GM21576 (cell line): ENCODE data around the gene CRTC3.
A peak's percentile ranks its signal among the peaks of the same experiment; 100 is the strongest.
"Not testable (repeated sequence)": the region's sequence is repeated elsewhere in the genome, so short reads cannot be mapped to it uniquely, and the experiment has no call there.

Source experiments
- ATAC-seq: cut with Tn5 transposase; IDR thresholded peaks from one replicate; pipeline ENCODE4 v1.9.1; 2021; ENCODE audit warnings: mild to moderate bottlenecking, moderate library complexity; ENCODE audit not compliant: unreplicated experiment

The CRTC3 gene, protein sequence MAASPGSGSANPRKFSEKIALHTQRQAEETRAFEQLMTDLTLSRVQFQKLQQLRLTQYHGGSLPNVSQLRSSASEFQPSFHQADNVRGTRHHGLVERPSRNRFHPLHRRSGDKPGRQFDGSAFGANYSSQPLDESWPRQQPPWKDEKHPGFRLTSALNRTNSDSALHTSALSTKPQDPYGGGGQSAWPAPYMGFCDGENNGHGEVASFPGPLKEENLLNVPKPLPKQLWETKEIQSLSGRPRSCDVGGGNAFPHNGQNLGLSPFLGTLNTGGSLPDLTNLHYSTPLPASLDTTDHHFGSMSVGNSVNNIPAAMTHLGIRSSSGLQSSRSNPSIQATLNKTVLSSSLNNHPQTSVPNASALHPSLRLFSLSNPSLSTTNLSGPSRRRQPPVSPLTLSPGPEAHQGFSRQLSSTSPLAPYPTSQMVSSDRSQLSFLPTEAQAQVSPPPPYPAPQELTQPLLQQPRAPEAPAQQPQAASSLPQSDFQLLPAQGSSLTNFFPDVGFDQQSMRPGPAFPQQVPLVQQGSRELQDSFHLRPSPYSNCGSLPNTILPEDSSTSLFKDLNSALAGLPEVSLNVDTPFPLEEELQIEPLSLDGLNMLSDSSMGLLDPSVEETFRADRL

DNA sequence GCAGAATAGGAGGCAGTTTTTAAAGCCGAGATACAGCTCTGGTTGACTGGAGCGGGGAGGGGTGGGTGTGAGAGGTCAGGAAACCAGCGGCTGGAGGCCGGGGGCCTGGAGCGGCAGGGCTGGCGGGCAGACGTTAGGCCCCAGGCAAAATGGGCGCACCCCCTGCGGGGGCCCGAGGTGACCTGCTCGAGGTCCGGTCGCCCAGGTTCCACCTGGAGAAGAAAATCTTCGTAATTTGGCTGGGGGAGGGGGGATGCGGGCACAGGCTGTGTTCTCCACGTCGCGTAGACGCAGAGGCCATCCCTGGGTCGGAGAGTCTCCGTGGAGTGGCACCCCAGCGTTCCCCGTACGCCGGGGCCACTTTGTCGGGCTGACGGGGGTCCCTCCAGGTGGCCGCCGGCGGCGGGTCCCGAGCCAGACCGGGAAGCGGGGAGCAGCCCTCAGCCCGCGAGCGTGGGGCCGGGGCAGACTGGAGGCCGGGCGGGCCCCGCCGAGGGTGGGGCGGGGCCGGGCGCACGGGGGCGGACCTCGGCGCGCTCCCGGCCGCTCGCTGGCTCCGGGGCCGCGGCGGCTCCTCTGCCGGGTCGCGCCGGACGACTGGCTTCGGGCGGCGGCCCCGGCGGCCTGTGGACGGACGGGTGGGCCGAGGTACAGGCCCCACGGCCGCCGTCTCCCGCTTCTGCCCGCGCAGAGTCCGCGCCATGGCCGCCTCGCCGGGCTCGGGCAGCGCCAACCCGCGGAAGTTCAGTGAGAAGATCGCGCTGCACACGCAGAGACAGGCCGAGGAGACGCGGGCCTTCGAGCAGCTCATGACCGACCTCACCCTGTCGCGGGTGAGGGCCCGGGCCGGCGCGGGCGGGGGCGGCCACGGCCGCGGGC lies at the start of gene CRTC3:
Gene CRTC3 (plus strand): TSS at position 553 of the 879 bp plus-strand sequence. CDS start 149 bp downstream, at position 702.
- peak; percentile 68 for ATAC-seq

DNA sequence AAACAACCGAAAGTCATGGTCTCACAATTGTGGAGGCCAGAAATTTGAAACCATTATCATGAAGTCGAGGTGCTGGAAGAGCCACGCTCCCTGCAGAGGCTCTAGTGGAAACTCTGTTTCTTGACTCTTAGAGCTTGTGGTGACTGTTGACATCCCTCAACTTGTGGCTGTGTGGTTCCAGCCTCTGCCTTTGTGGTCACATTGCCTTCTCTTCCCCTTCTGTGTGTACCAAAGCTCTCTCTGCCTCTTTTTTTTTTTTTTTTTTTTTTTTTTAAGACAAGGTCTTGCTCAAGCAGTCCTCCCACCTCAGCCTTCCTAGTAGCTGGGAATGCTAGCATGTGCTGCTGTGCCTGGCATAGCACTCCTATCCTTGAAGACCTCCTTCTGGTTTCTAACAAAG lies 48.7 kb upstream of the CRTC3 start:
- ATAC-seq: no peak

DNA sequence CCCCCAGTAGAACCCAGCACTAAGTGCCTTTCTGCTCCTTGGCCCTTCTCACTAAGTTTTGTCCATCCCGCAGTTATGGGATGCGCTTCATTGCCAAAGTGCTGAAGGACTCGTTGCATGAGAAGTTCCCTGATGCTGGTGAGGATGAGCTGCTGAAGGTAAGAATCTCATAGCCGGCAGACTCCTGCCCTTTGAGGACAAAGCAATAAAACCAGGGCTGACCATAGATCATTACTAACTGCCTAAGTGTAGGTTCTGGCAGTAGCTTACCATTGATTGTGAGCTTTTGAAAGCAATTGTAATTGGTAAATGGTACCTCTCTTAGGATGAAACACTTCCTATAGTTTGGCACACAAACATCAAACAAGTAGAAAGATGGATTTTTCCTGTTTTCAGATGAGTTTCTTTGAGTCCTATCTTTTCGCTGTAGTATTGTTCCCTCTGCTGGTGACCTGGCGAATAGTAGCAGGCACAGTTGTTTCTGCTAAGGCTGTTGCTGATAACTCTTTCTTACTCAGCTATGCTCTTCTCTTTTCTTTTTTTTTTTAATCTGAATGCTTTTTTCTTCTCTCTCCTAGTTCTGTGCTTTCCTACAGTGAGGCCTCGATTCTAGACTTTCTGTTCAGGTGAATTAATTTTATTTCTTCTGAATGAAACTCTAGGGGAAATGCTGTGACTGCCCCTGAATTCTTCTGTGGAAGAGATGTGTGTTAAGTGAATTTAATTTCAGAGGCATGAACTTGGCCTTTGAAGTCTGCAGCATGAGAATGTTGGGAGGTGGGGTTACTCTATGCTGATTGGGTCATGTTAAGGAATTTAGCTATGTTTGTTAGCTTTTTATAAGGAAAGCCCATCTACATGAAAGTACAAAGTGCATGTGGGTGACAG lies 47.4 kb upstream of the CRTC3 start:
- no peak for ATAC-seq

DNA sequence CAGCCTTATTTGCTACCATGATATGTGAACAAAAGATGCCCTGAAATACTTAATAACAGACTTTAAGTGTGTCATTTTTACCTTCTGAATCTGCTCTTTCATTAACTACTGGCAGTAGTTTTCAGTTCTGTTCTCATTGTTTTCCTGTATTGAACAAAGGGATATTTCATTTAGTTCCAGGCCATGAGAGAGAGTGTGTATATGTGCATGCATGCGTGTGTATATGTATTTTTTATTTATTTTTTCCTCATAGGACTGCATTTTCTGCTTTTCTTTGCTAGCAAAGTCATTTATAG lies 46.8 kb upstream of the CRTC3 start:
- no peak for ATAC-seq

DNA sequence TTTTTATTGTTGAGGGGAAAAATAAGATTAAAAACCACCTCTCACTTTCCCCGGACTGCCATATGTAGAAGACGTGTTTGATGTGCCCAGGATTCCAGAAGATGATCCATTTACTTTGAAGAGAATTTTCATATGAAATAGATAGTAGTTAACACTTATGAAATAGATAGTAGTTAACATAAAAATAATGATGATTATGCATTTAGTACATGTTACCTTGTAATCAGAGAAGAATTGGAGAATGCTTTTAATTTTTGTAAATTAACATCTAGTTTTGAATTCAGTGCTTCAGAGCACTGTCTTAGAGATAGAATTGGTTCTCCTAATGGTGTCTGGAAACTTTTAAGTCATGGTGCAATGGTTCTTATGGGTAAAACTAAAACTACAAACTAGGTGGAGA lies 46.1 kb upstream of the CRTC3 start:
- ATAC-seq: no peak

DNA sequence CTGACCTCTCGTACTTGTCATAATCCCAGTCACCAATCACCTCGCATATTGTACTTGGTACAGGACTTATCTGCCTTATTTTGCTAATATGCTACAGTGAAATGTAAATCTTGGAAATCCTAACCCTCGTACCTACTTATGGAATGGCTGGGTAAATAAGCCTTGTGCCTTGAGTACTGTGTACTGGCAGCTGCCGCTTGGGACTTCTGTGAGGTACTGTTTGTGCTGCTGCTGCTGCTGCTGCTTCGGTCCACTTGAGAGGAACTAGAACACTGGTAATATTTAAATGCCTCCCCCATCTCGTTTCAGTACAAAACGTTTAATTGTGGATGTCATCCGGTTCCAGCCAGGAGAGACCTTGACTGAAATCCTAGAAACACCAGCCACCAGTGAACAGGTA lies 42.5 kb upstream of the CRTC3 start:
- ATAC-seq: no peak

DNA sequence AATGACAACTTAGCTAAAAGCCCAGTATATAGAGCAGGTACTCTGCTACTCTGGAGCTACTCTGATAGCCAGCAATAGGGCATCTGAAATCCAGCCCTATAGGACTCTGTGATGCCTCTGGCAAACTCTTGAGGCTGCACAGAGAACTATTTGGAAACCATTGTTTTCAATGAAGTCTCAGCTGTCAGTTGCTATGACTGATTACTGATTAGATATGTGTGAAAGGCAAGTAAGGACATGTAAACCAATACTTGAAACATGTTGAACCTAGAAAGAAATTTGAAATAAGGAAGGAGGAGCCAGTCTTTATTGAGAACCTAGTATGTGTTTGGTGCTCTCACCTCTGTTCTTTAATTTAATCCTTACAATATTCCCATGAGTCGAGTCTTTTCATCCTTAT lies 40.2 kb upstream of the CRTC3 start:
- ATAC-seq: no peak

DNA sequence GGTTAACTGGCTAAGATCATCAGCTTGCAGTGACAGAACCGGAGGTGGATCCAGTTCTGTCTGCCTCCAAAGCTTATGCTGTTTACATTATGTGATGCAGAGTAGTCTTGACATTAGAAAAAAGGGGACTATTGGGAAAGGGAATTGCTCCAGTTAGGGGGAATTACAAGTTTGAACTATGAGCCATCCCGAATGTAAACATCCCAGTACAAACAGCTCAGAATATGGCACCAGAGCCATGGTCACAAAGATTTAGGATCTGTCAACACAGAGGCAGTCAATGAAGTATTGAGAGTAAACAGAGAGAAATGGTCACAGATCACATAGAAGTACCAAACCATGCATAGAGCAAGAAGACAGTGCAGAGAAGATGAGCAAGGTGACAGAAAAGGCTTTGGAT lies 39.8 kb upstream of the CRTC3 start:
- ATAC-seq: no peak

DNA sequence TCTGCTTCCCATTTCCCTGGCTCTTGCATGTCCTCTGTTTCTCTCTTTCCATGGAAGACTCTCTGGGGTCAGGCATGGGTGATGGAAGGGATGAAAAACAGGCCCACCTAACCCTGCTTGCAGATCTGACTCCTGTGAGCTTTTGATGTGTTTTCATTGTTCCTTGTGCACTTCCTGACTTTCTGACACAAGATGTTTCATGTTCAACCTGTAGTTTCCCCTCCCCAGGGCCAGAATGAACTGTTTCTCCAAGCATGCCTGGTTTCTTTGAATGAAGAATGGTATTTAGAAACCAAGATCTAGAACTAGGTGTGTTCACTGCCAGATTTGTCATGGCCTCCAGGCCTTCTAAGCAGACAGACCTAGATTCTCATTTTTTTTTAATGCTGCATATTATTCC lies 36.1 kb upstream of the CRTC3 start:
- no peak for ATAC-seq

DNA sequence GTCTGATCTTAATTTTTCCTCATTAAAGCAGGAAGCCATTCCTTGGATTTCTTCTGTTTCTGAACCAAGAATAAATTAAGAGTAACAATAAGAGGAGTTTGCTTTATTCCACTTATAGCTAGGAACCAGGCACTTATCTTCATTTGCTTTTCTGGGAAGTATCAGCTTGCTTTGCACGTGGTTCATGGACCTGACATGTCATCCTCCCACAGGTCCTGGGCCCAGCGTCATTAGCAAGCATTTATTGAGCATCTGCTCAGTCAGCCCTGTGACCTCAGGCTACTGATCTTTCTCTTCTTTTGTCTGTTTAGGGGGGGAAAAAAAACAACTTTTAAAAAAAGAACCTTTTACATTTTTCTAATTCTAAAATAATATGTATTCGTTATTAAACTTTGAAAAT lies 34.7 kb upstream of the CRTC3 start:
- no peak for ATAC-seq

DNA sequence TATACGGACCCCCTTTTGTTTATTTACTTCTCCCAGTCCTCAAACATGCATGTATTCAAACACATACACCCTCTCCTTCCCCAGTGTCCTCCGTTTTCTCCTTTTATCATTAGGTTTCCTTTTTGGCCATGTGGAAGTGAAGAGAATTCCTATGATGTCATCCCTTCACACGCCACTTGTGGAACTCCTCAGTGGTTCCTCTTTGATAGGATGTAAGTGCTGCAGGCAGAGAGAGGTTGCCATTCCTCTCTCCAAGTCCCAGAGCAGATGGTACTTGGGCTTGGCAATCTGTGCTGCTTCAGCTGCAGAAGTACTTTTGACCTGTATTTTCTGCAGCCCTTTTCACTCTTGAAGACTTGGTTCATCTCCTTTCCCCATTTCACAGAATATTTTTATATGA lies 32.9 kb upstream of the CRTC3 start:
- ATAC-seq: no peak

DNA sequence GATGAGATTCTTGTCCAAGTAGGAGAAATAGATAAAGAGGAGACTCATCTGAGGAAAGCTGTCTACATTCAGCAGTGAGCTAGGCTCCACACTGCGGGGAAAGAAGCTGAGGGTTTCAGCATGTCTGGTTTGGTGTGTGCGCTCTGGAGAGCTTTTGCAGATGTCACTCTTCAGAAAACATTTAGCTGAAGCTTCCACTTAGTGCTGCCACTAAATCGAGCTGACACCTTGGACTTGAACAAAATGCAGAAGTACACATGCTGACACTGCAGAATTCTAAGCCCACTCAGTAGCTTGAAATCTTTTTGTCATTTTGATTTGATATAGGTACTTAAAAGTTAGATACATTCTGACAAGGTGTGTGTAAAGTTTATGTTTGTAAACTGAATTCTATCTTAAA lies 32.3 kb upstream of the CRTC3 start:
- no peak for ATAC-seq

DNA sequence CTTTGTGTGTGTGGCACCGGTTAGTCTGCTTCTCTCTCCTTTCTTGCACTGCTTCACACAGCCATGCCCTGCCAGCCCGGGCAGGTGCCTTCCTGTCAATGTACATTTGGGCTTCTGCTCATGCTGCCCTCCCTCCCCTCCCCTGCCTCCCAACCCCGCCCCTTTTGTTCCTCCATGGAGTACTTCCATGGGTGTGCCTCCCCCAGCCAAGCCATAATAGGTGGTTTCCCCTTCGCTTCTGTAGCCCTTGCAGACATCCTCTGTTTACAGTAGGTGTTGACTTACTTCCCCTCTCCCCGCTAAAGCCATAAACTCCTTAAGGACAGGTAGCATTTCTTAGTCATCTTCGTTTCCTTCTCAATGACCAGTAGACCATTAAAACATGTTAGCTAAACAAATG lies 31.8 kb upstream of the CRTC3 start:
- ATAC-seq: no peak

DNA sequence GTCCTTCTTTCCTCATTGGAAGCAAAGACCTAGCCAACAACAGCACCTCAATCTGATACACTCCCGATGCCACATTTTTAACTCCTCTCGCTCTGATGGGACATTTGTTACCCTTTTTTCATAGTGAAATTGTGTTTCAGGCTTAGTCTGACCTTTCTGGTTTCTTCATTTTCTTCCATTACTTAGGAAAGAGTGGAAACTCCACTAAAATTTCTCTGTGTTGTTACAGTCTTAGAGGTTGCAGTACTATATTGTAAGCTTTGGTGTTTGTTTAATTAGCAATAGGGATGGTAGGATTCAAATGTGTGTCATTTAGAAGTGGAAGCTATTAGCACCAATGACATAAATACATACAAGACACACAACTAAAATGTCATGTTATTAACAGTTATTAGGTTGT lies 29.6 kb upstream of the CRTC3 start:
- no peak for ATAC-seq

DNA sequence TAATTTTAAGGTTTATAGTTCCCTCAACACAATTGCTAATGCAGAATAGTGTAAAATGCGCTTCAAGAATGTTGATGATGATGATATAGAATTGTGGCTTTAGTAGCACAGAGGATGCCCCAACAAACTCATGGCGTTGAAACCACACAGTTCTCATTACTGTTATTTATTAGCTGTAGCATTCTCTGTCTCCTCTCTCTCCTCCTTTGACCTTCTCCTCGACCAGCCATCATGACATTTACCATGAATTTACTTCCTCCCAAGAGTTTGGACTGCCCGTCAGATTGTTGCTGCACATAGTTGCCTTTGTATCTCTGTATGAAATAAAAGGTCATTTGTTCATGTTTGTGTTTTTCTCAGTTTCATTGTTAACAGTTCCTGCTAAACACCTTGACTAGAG lies 27.8 kb upstream of the CRTC3 start:
- ATAC-seq: no peak

DNA sequence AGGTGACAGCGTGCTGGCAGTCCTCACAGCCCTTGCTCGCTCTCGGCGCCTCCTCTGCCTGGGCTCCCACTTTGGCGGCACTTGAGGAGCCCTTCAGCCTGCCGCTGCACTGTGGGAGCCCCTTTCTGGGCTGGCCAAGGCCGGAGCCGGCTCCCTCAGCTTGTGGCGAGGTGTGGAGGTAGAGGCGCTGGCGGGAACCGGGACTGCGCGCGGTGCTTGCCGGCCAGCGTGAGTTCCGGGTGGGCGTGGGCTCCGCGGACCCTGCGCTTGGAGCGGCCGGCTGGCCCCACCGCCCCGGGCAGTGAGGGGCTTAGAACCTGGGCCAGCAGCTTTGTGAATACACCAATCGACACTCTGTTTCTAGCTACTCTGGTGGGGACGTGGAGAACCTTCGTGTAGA lies 18.9 kb upstream of the CRTC3 start:
- not testable (repeated sequence) for ATAC-seq

DNA sequence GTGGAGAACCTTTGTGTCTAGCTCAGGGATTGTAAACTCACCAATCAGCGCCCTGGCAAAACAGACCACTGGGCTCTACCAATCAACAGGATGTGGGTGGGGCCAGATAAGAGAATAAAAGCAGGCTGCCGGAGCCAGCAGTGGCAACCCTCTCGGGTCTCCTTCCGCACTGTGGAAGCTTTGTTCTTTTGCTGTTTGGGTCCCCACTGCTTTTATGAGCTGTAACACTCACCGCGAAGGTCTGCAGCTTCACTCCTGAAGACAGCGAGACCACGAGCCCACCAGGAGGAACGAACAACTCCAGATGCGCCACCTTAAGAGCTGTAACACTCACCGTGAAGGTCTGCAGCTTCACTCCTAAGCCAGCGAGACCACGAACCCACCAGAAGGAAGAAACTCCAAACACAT lies 18.5 kb upstream of the CRTC3 start:
- ATAC-seq: not testable (repeated sequence)

DNA sequence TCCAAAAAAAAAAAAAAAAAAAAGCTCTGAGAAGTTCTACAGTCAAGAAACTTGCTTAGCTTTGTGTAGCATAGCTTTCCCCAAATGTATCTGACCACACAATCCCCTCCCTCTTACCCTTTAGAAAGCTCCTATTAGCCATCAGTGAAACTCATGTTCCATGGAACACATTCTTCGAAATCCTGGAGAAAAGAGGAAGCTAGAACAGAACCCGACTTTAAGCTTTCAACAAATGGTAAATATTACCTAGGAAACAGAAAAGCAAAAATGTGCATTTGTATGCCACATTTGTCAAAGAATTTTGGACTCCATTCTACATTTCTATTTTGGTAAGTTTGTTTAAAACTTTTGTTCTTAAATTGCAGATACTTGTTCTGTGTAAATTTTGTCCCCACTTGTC lies 17.4 kb upstream of the CRTC3 start:
- no peak for ATAC-seq

DNA sequence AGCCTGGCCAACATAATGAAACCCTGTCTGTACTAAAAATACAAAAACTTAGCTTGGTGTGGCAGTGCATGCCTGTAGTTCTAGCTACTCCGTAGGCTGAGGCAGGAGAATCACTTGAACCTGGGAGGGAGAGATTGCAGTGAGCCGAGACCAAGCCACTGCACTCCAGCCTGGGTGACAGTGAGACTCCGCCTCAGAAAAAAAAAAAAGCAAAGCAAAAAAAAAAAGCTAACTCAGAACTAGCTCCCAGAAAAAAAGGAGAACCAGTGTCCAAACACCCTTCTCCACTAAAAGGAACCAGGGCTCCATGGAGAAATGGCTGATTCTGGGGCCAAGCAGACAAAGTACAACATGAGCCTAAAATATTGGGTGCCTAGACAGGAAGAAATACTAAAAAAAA lies 16.7 kb upstream of the CRTC3 start:
- ATAC-seq: no peak

DNA sequence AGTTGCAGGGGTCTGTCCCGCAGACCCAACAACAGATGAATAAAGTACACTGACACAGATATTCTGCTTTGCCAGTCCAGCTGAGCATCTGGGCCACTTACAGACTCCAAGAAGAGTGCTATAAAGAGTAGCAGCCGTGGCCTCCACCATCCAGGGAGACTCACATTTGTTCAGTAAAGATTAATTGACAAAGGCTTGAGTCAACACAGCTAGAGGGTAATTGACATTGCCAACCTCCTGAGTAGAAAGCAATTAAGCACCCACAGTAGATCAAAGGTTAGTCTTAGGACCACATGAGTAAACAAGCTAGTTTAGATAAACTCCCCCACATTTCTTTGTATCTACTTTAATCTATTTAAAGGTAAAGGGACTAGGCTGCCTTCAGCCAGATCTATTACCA lies 16.3 kb upstream of the CRTC3 start:
- ATAC-seq: no peak

DNA sequence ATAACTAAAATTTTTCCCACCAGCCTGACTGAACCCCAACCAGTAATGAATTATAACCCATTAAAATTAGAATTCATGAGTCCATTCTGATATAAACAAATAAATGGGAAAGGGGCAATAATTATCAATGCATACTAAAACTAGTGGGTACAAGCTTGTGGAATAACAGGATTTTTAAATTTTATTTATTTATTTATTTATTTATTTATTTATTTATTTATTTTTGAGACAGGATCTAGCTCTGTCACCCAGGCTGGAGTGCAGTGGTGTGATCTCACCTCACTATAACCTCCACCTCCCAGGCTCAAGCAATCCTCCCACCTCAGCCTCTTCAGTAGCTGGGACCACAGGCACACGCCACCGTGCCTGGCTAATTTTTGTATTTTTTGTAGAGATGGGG lies 15.8 kb upstream of the CRTC3 start:
- ATAC-seq: not testable (repeated sequence)
